Measurements from ENCODE around the gene LSAMP. TPM values are rescaled to one million over a fixed set of nuclear protein-coding genes. Genes with fewer than 3 reads are reported as not detected.

Gene LSAMP
- total and polyA plus RNA-seq, 2 experiments from 2014 or later = 4.6 to 6.0 TPM

GRCh38 chr3:116198087-116198486 is 247.2 kb downstream of the LSAMP start:
- Histone ChIP-seq H3K27me3 (no peaks in the 10 kb centered on the region), H3K4me3 (no peak overlapping the region), H3K4me1 (ENCODE audit: low read depth) (no peaks in the 10 kb centered on the region), H3K36me3 (no peaks in the 10 kb centered on the region), H3K27ac (no peak overlapping the region), H3K9me3 (ENCODE audit: low read depth) (no peaks in the 10 kb centered on the region)
- no peak for TF ChIP-seq CTCF (IDR thresholded peaks at IDR 0.05; ENCODE audit: low read depth, low read length)
- peak in 1 of 2 donors; percentile 61 for DNase-seq (ENCODE audit: low read depth in 1 of 2, low spot score in 1 of 2)

- no peak for DNase-seq (ENCODE audit: low read depth in 1 of 2, low spot score in 1 of 2)
- H3K4me1 ChIP-seq (ENCODE audit: low read depth) = no peaks in the 10 kb centered on the region
- no peak for TF ChIP-seq CTCF (IDR thresholded peaks at IDR 0.05; ENCODE audit: low read depth, low read length)
- H3K36me3 ChIP-seq = no peaks in the 10 kb centered on the region
- no peaks in the 10 kb centered on the region for H3K27me3 ChIP-seq
- no peak overlapping the region for H3K4me3 ChIP-seq
- no peak overlapping the region for H3K27ac ChIP-seq
- no peaks in the 10 kb centered on the region for H3K9me3 ChIP-seq (ENCODE audit: low read depth)
Observed at GRCh38 chr3:116192464-116192863, 252.8 kb downstream of the LSAMP start.

- no peak for TF ChIP-seq CTCF (IDR thresholded peaks at IDR 0.05; ENCODE audit: low read depth, low read length)
- H3K4me1 ChIP-seq (ENCODE audit: low read depth) = no peaks in the 10 kb centered on the region
- no peak overlapping the region for H3K4me3 ChIP-seq
- no peaks in the 10 kb centered on the region for H3K27me3 ChIP-seq
- peak in 1 of 2 donors; percentile 7 for DNase-seq (ENCODE audit: low read depth in 1 of 2, low spot score in 1 of 2)
- H3K9me3 ChIP-seq (ENCODE audit: low read depth) = no peaks in the 10 kb centered on the region
- H3K36me3 ChIP-seq = no peaks in the 10 kb centered on the region
- no peak overlapping the region for H3K27ac ChIP-seq
Observed at GRCh38 chr3:116191409-116191808, 253.9 kb downstream of the LSAMP start.

GRCh38 chr3:116190095-116190494 is 255.2 kb downstream of the LSAMP start:
- no peak for DNase-seq (ENCODE audit: low read depth in 1 of 2, low spot score in 1 of 2)
- no peaks in the 10 kb centered on the region for H3K27me3 ChIP-seq
- H3K4me3 ChIP-seq = no peak overlapping the region
- TF ChIP-seq CTCF (IDR thresholded peaks at IDR 0.05; ENCODE audit: low read depth, low read length) = no peak
- no peaks in the 10 kb centered on the region for H3K4me1 ChIP-seq (ENCODE audit: low read depth)
- no peak overlapping the region for H3K27ac ChIP-seq
- no peaks in the 10 kb centered on the region for H3K36me3 ChIP-seq
- H3K9me3 ChIP-seq (ENCODE audit: low read depth) = no peaks in the 10 kb centered on the region

- no peaks in the 10 kb centered on the region for H3K4me1 ChIP-seq (ENCODE audit: low read depth)
- DNase-seq (ENCODE audit: low read depth in 1 of 2, low spot score in 1 of 2) = no peak
- no peak for TF ChIP-seq CTCF (IDR thresholded peaks at IDR 0.05; ENCODE audit: low read depth, low read length)
- H3K27me3 ChIP-seq = no peaks in the 10 kb centered on the region
- H3K9me3 ChIP-seq (ENCODE audit: low read depth) = no peaks in the 10 kb centered on the region
- H3K4me3 ChIP-seq = no peak overlapping the region
- H3K27ac ChIP-seq = no peak overlapping the region
- H3K36me3 ChIP-seq = no peaks in the 10 kb centered on the region
Observed at GRCh38 chr3:116188231-116188785, 257.0 kb downstream of the LSAMP start.
